Stimulated activated CD8-positive, alpha-beta memory T cell treated with anti-CD3 and anti-CD28 coated beads, Interleukin-2, amount 100 ng/mL, for 48 hours (primary cell): ENCODE results near the gene SIVA1.
"Not testable (repeated sequence)": the region's sequence is repeated elsewhere in the genome, so short reads cannot be mapped to it uniquely, and the experiment has no call there.

Experiments
- DNase-seq, 2 donors: peaks; one replicate each; pipeline ENCODE4 v3.0.0-alpha.2; 2020; ENCODE audit warnings: low read depth in 2 of 2

Gene SIVA1

GRCh38 chr14:104719343-104719742 lies 33.6 kb upstream of the SIVA1 start:
- DNase-seq = no peak

- DNase-seq = no peak
Observed at GRCh38 chr14:104721505-104722431, 31.2 kb upstream of the SIVA1 start.

DNA sequence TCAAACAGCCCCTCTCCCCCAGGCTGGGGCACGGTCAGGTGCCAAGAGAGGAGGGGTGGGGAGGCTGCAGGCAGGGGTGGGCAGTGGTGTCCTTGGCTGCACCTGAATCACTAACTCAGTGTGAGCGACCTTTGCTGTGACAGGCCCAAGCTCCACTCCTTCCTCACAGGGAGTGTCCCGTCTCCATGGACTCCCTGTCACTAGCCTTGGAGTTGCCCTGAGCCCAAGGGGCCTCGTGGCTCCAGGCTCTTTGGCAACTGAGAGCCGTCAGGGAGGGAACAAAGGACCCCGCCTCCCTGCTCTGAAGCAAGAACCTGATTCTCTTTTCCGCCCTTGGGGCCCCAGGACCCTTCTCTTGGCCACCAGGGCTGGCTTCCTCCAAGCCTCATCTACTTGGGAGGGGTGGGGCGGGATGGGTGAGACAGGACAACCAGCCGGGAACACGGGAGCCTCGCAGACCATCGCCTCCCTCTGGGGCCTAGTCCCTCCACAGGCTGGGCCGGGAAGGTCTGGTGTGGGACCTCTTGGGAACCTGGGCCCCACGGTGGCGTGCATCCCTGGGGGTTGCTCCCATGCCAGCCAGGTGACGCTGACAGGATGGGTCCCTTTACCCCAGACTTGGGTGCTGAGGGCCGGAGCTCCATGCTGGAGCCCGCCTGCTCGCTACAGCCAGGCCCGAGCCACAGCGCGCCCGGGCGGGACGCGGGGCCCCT lies 29.9 kb upstream of the SIVA1 start:
- DNase-seq = no peak

DNA sequence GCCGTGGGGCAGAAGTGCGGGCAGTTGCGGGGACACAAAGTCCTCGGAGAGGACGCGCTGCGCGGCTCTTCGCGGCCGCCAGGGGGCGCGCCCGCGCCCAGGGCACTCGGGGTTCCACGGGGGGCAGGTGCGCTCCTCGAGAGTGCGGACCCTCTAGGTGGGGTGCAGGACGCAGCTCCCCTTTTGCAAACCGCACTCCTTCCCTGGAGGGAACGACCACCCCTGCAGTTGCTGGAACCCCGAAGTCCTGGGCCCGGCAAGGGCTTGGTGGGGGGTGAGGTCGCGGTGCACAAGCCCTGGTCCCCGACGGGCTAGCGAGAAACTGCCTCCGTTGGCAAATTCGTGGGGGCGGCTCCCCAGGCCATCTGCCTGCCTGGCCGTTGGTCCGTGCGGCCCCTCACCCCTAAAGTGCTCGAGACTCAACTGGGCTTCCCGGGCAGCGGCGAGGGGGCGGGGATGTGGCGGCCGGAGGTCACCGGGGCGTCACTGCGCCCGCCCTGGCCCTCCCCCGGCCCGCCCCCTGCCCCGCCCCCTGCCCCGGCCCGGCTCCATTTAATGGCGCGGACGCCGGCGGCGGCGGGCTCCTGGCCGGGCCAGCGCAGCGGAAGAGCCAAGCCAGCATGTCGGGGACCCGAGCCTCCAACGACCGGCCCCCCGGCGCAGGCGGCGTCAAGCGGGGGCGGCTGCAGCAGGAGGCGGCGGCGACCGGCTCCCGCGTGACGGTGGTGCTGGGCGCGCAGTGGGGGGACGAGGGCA lies 29.1 kb upstream of the SIVA1 start, which contains the start of gene ADSS1:
Gene ADSS1 (plus strand): TSS at position 579 of the 756 bp plus-strand sequence. CDS start 42 bp downstream, at position 621.
- DNase-seq = peak; percentile 34 to 39

GRCh38 chr14:104724407-104724980 lies 28.5 kb upstream of the SIVA1 start:
- no peak for DNase-seq

GRCh38 chr14:104724981-104725771 lies 27.8 kb upstream of the SIVA1 start:
- DNase-seq = no peak

DNA sequence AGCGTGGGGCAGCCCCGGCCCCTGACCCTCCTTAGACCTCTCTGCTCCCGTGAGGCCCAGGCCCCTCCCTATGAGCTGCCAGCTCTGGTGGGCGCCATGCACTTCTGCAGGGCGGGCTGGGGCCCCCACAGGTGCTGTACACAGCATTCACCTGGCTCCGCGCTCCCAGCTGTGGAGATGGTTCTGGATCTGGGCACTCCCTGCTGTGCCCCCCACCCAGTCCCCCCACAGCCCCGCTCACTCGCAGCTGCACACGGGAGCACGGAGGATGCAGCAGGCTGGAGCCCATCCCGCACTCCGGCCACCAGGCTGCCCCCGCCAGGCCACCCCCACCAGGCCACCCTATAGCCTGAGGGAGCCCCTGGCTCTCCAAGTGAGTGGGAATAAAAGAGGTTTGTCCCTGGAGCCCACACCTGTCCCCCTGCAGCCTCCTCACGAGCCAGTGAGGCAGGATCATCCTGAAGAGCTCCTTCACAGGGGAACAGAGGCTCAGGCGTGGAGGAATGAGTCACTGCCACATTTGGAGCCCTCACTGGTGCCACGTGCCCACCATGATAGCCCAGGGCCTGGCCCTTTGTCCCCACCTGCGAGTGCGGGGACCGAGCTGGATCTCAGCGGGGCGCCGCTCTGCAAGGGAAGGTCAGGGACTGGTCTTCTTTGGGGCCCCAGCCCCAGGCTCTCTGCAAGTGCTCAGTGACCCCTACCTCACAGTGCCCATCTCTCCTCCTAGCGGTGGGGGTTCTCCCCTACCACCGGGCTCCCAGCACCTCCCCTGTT lies 27.0 kb upstream of the SIVA1 start:
- no peak for DNase-seq

GRCh38 chr14:104726600-104727451 lies 26.1 kb upstream of the SIVA1 start:
- no peak for DNase-seq

DNA sequence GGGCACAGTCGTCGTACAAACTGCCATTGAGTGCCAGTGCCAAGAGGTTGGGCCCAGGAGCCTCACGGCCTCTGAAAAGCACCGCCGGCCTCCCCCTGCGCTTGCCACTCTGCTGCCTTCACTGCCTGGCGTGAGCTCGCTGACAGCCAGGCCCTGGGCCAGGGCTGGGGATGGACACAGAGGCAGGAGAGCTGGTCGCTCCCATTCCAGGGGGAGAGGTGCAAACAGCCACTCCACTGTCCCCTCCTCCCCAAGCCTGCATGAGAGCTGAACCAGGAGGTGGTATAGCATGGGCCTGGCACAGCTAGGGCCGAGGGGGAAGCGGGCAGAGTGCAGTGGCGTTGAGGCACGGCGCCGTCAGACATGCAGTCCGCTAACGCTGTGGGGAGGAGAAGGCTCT lies 24.3 kb upstream of the SIVA1 start:
- no peak for DNase-seq

GRCh38 chr14:104729176-104729834 lies 23.6 kb upstream of the SIVA1 start:
- not testable (repeated sequence) for DNase-seq

GRCh38 chr14:104729835-104730181 lies 23.1 kb upstream of the SIVA1 start:
- DNase-seq = no peak

DNA sequence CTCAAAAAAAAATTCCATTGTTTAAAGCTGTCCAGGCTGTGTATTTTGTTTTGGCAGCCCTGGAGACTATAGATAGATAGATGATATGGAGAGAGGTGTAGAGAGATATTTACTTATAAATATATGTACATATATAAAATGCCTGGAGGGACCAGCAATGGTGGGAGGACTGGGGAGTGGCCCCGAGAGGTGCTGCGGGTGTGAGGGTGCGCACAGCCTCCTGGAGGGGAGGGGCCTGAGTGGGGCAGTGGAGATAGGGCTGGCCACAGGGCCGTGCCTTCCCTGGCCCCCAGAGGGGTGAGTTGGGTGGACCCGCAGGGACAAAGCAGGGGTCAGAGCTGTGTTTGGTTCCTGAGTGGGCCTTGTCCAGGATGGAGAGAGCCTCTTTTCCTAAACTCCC lies 22.5 kb upstream of the SIVA1 start:
- no peak for DNase-seq

DNA sequence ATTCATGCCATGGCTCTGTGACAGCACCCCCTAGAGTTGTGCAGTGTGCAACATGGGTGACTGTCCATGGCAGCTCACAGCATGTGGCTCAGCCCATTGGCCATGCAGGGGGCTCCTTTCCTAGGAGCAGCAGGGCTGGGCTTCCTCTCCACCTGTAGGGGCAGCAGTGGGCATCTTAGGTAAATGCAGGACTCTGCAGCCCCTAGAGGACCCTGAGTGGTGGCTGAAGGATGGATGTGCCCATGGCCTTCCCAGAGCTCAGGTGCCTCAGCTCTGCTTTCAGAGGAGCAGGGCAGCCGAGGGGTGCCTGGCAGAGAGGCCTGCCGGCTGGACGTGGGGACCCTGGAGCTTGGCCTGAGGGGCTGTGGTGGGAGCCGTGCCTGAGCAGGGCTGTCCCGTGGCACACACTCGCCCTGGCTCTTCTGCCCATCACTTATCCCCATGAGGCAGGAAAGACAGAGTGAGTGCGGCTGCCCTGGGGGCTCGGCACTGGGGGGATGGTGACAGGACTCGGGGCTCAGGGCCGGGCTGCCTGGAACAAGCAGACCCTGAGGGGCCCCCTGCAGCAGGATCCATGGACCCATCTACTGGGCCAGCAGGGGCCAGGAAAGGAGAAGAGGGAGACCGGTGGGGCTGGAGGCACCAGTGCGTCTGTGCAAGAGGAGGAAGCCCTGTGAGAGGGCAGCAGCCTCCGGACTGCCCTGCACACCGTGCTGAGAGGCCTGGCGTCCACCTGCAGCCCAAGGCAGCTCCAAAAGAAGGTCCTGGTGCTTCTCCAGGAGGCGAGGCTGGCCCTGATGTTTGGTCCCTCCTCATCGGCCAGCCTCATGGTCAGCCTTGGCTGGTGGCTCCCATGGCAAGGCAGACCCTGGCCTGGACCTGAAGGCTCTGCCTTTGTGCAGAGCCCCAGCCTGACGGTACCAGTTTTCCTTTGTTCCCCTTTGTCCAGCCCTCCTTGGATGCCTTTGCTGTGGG lies 21.3 kb upstream of the SIVA1 start:
- DNase-seq = no peak

DNA sequence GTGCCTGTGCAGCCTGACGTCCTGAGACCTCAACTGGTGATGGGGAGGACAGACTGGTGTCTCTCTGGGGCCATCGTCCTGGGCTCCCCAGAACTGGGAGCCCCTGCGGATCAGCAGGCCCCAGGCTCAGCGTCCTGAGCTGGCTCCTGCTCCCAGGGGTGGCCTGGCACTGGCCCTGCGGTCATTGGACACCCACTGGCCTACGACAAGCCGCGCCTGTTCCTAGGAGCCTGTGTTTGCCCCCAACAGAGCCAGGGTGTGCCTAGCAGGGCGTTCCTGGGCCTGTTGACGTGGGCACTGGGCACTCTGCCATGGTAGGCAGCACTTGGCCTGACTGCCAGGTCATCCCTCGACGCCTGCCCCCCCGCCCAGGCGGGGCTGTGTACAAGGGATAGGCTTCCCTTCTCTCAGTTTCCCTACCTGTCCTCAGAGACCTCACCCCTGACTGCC lies 20.6 kb upstream of the SIVA1 start:
- no peak for DNase-seq

GRCh38 chr14:104732931-104733681 lies 19.8 kb upstream of the SIVA1 start:
- DNase-seq = no peak

GRCh38 chr14:104734051-104734587 lies 18.8 kb upstream of the SIVA1 start:
- no peak for DNase-seq
